Memory B cell (primary cell): ENCODE measurements around the gene BACH2.
A peak's percentile ranks its signal among the peaks of the same experiment; 100 is the strongest.

ENCODE experiments used
- ATAC-seq: fragments of 150-1000 bp; cut with Tn5 transposase; 2 replicates; pipeline ENCODE4 v1.10.0; 2021; ENCODE audit warnings: low read depth, mild to moderate bottlenecking, moderate library complexity
- DNase-seq, 2 donors: peaks; one replicate each; pipeline ENCODE4 v3.0.0; 2022; ENCODE audit warnings: low spot score in 2 of 2
- H3K27ac Mint-ChIP-seq: one replicate; pipeline ENCODE4 v1.8.0; 2022; ENCODE audit warnings: mild to moderate bottlenecking, moderate library complexity, mixed read lengths
- H3K27me3 Mint-ChIP-seq: one replicate; pipeline ENCODE4 v1.8.0; 2022; ENCODE audit warnings: mixed read lengths
- H3K36me3 Mint-ChIP-seq: one replicate; pipeline ENCODE4 v1.8.0; 2022; ENCODE audit warnings: mild to moderate bottlenecking, mixed read lengths
- H3K4me1 Mint-ChIP-seq: one replicate; pipeline ENCODE4 v1.8.0; 2022; ENCODE audit warnings: mixed read lengths
- H3K4me3 Mint-ChIP-seq: one replicate; pipeline ENCODE4 v1.8.0; 2022; ENCODE audit warnings: mild to moderate bottlenecking, moderate library complexity, mixed read lengths
- H3K9me3 Mint-ChIP-seq: one replicate; pipeline ENCODE4 v1.8.0; 2022; ENCODE audit warnings: mixed read lengths

BACH2 gene

GRCh38 chr6:90008189-90008907, 288.3 kb downstream of the BACH2 start:
- H3K27me3 Mint-ChIP-seq, result no peaks in the 10 kb centered on the region
- peaks cover 26% of the 10 kb centered on the region for H3K36me3 Mint-ChIP-seq
- ATAC-seq (peak; percentile 26), DNase-seq (no peak)
- peak overlapping the region; percentile 1 for H3K4me3 Mint-ChIP-seq
- peaks cover 15% of the 10 kb centered on the region for H3K4me1 Mint-ChIP-seq
- H3K9me3 Mint-ChIP-seq, result no peaks in the 10 kb centered on the region
- peak overlapping the region; percentile 61 for H3K27ac Mint-ChIP-seq

GRCh38 chr6:90005048-90005827, 291.4 kb downstream of the BACH2 start:
- Mint-ChIP-seq H3K9me3 (no peaks in the 10 kb centered on the region), H3K27ac (peak overlapping the region; percentile 21), H3K36me3 (peaks cover 20% of the 10 kb centered on the region), H3K4me1 (peaks cover 12% of the 10 kb centered on the region), H3K27me3 (no peaks in the 10 kb centered on the region), H3K4me3 (no peak overlapping the region)
- ATAC-seq (no peak), DNase-seq (no peak)

GRCh38 chr6:90004511-90004910, 292.1 kb downstream of the BACH2 start:
- ATAC-seq, result no peak
- DNase-seq, result no peak
- no peaks in the 10 kb centered on the region for H3K27me3 Mint-ChIP-seq

GRCh38 chr6:90003941-90004340, 292.7 kb downstream of the BACH2 start:
- H3K27ac Mint-ChIP-seq, result no peak overlapping the region
- no peaks in the 10 kb centered on the region for H3K9me3 Mint-ChIP-seq
- DNase-seq (no peak), ATAC-seq (no peak)
- H3K4me3 Mint-ChIP-seq, result no peak overlapping the region
- peaks cover 20% of the 10 kb centered on the region for H3K36me3 Mint-ChIP-seq
- no peaks in the 10 kb centered on the region for H3K27me3 Mint-ChIP-seq
- peaks cover 5% of the 10 kb centered on the region for H3K4me1 Mint-ChIP-seq

More at GRCh38 chr6:90004511-90004910, 292.1 kb downstream of the BACH2 start:
- Mint-ChIP-seq H3K4me3 (no peak overlapping the region), H3K36me3 (peaks cover 20% of the 10 kb centered on the region), H3K4me1 (peaks cover 9% of the 10 kb centered on the region), H3K9me3 (no peaks in the 10 kb centered on the region), H3K27ac (peak overlapping the region; percentile 21)

GRCh38 chr6:90003069-90003795, 293.4 kb downstream of the BACH2 start:
- Mint-ChIP-seq H3K4me3 (no peak overlapping the region), H3K36me3 (peaks cover 16% of the 10 kb centered on the region), H3K9me3 (no peaks in the 10 kb centered on the region), H3K4me1 (no peaks in the 10 kb centered on the region), H3K27me3 (no peaks in the 10 kb centered on the region), H3K27ac (no peak overlapping the region)
- DNase-seq, result no peak
- no peak for ATAC-seq

GRCh38 chr6:90000864-90001731, 295.5 kb downstream of the BACH2 start:
- Mint-ChIP-seq H3K9me3 (no peaks in the 10 kb centered on the region), H3K36me3 (peaks cover 25% of the 10 kb centered on the region), H3K27me3 (no peaks in the 10 kb centered on the region), H3K4me1 (peaks cover 3% of the 10 kb centered on the region), H3K4me3 (no peak overlapping the region), H3K27ac (no peak overlapping the region)
- ATAC-seq, result no peak
- DNase-seq, result no peak

- Mint-ChIP-seq H3K36me3 (peaks cover 24% of the 10 kb centered on the region), H3K27ac (no peak overlapping the region), H3K9me3 (no peaks in the 10 kb centered on the region), H3K27me3 (no peaks in the 10 kb centered on the region), H3K4me3 (no peak overlapping the region), H3K4me1 (peaks cover 3% of the 10 kb centered on the region)
- no peak for ATAC-seq
- no peak for DNase-seq
These were observed 296.5 kb downstream of the BACH2 start for GRCh38 chr6:89999945-90000825.

GRCh38 chr6:89999154-89999553, 297.5 kb downstream of the BACH2 start:
- H3K27me3 Mint-ChIP-seq, result no peaks in the 10 kb centered on the region
- DNase-seq (no peak), ATAC-seq (no peak)
- H3K36me3 Mint-ChIP-seq, result peaks cover 18% of the 10 kb centered on the region
- no peaks in the 10 kb centered on the region for H3K9me3 Mint-ChIP-seq
- H3K4me1 Mint-ChIP-seq, result peaks cover 8% of the 10 kb centered on the region
- no peak overlapping the region for H3K4me3 Mint-ChIP-seq
- no peak overlapping the region for H3K27ac Mint-ChIP-seq

GRCh38 chr6:89997456-89998445, 298.9 kb downstream of the BACH2 start:
- DNase-seq (no peak), ATAC-seq (no peak)
- H3K27ac Mint-ChIP-seq, result peak overlapping the region; percentile 56
- peaks cover 8% of the 10 kb centered on the region for H3K4me1 Mint-ChIP-seq
- H3K4me3 Mint-ChIP-seq, result no peak overlapping the region
- H3K9me3 Mint-ChIP-seq, result no peaks in the 10 kb centered on the region
- H3K27me3 Mint-ChIP-seq, result no peaks in the 10 kb centered on the region
- peaks cover 18% of the 10 kb centered on the region for H3K36me3 Mint-ChIP-seq

GRCh38 chr6:89993411-89993810, 303.2 kb downstream of the BACH2 start:
- DNase-seq (no peak), ATAC-seq (no peak)
- H3K4me3 Mint-ChIP-seq, result no peak overlapping the region
- H3K36me3 Mint-ChIP-seq, result peaks cover 28% of the 10 kb centered on the region
- no peaks in the 10 kb centered on the region for H3K27me3 Mint-ChIP-seq
- peak overlapping the region; percentile 18 for H3K27ac Mint-ChIP-seq
- H3K9me3 Mint-ChIP-seq, result no peaks in the 10 kb centered on the region
- H3K4me1 Mint-ChIP-seq, result peaks cover 23% of the 10 kb centered on the region

- peaks cover 28% of the 10 kb centered on the region for H3K36me3 Mint-ChIP-seq
- H3K4me1 Mint-ChIP-seq, result peaks cover 25% of the 10 kb centered on the region
- no peak for ATAC-seq
- DNase-seq, result no peak
- no peak overlapping the region for H3K4me3 Mint-ChIP-seq
- H3K27me3 Mint-ChIP-seq, result no peaks in the 10 kb centered on the region
- H3K27ac Mint-ChIP-seq, result no peak overlapping the region
- no peaks in the 10 kb centered on the region for H3K9me3 Mint-ChIP-seq
These were observed 303.8 kb downstream of the BACH2 start for GRCh38 chr6:89992818-89993217.

GRCh38 chr6:89989742-89990141, 306.9 kb downstream of the BACH2 start:
- H3K4me3 Mint-ChIP-seq, result no peak overlapping the region
- DNase-seq (no peak), ATAC-seq (no peak)
- no peaks in the 10 kb centered on the region for H3K9me3 Mint-ChIP-seq
- H3K27me3 Mint-ChIP-seq, result no peaks in the 10 kb centered on the region
- peaks cover 22% of the 10 kb centered on the region for H3K4me1 Mint-ChIP-seq
- H3K27ac Mint-ChIP-seq, result peak overlapping the region; percentile 67
- peaks cover 16% of the 10 kb centered on the region for H3K36me3 Mint-ChIP-seq
